Neural progenitor cell (in vitro differentiated cells): ENCODE measurements around the gene OLFML2B. TPM values are rescaled to one million over a fixed set of nuclear protein-coding genes. Genes with fewer than 3 reads are reported as not detected.
A peak's percentile ranks its signal among the peaks of the same experiment; 100 is the strongest.

ENCODE experiments used
- DNase-seq: peaks from one replicate; pipeline ENCODE4 v3.0.0-alpha.2; 2016; ENCODE audit warnings: low spot score
- H2AFZ ChIP-seq: fragments of 200-600 bp; sonication (generic); replicated peaks from 2 replicates; pipeline ENCODE4 v1.6.1; 2016; ENCODE audit warnings: antibody characterized with exemption
- H3F3A ChIP-seq: fragments of 200-600 bp; sonication (generic); 2 replicates; pipeline ENCODE4 v1.6.1; 2016; ENCODE audit warnings: antibody characterized with exemption, low read depth
- H3K27ac ChIP-seq: fragments of 200-600 bp; sonication (generic); 2 replicates; pipeline ENCODE4 v1.5.1; 2016; ENCODE audit warnings: mild to moderate bottlenecking
- H3K27me3 ChIP-seq: fragments of 200-600 bp; sonication (generic); 2 replicates; pipeline ENCODE4 v1.6.1; 2016; ENCODE audit warnings: mild to moderate bottlenecking, moderate library complexity
- H3K36me3 ChIP-seq: fragments of 200-600 bp; sonication (generic); 2 replicates; pipeline ENCODE4 v1.5.1; 2016
- H3K4me1 ChIP-seq: fragments of 200-600 bp; sonication (generic); 2 replicates; pipeline ENCODE4 v1.6.1; 2016; ENCODE audit warnings: mixed run types
- H3K4me2 ChIP-seq: fragments of 200-600 bp; sonication (generic); 2 replicates; pipeline ENCODE4 v1.6.1; 2016
- H3K4me3 ChIP-seq: fragments of 200-600 bp; sonication (generic); 2 replicates; pipeline ENCODE4 v1.5.1; 2016
- H3K79me2 ChIP-seq: fragments of 200-600 bp; sonication (generic); 2 replicates; pipeline ENCODE4 v1.6.1; 2016; ENCODE audit warnings: low read depth
- H3K9ac ChIP-seq: fragments of 200-600 bp; sonication (generic); 2 replicates; pipeline ENCODE4 v1.6.1; 2016
- H3K9me3 ChIP-seq: fragments of 200-600 bp; sonication (generic); 2 replicates; pipeline ENCODE4 v1.5.1; 2016; ENCODE audit warnings: low read depth
- H4K20me1 ChIP-seq: fragments of 200-600 bp; sonication (generic); 2 replicates; pipeline ENCODE4 v1.6.1; 2016; ENCODE audit warnings: low read depth
- H3K27ac Mint-ChIP-seq: 3 replicates; pipeline ENCODE4 v1.8.0; 2021; ENCODE audit warnings: mixed read lengths
- H3K27me3 Mint-ChIP-seq: 2 replicates; pipeline ENCODE4 v1.8.0; 2022; ENCODE audit warnings: low read depth, mild to moderate bottlenecking, inconsistent platforms, moderate library complexity, mixed read lengths; ENCODE audit not compliant: insufficient read depth
- H3K36me3 Mint-ChIP-seq: 3 replicates; pipeline ENCODE4 v1.8.0; 2021; ENCODE audit warnings: mixed read lengths
- H3K4me1 Mint-ChIP-seq: 3 replicates; pipeline ENCODE4 v1.8.0; 2021; ENCODE audit warnings: mixed read lengths
- H3K4me3 Mint-ChIP-seq: 3 replicates; pipeline ENCODE4 v1.8.0; 2021; ENCODE audit warnings: mild to moderate bottlenecking, moderate library complexity, mixed read lengths
- H3K9me3 Mint-ChIP-seq: 3 replicates; pipeline ENCODE4 v1.8.0; 2020; ENCODE audit warnings: mixed read lengths
- EZH2 ChIP-seq: fragments of 200-600 bp; sonication (generic); IDR thresholded peaks from 2 replicates; pipeline ENCODE4 v1.6.1; 2017; ENCODE audit warnings: antibody characterized with exemption, mild to moderate bottlenecking, moderate library complexity
- EZH2phosphoT487 ChIP-seq: fragments of 200-600 bp; sonication (generic); IDR thresholded peaks from 2 replicates; pipeline ENCODE4 v1.6.1; 2017; ENCODE audit warnings: antibody characterized with exemption
- total RNA-seq: library from RNA; depleted of rRNA; stranded (reverse); fragments of >200 nt; gene quantifications from 2 replicates; pipeline ENCODE4 v1.2.3, GENCODE V29; 2015; ENCODE audit warnings: low replicate concordance
- TF ChIP-seq, protein P1 (sequence below): fragments of 200-600 bp; sonication (generic); IDR thresholded peaks from 2 replicates; pipeline ENCODE4 v1.5.1; 2017; ENCODE audit warnings: antibody characterized with exemption, mild to moderate bottlenecking

Gene OLFML2B
- total RNA-seq, 1 donor from 2014 or later: 1.3 TPM

DNA sequence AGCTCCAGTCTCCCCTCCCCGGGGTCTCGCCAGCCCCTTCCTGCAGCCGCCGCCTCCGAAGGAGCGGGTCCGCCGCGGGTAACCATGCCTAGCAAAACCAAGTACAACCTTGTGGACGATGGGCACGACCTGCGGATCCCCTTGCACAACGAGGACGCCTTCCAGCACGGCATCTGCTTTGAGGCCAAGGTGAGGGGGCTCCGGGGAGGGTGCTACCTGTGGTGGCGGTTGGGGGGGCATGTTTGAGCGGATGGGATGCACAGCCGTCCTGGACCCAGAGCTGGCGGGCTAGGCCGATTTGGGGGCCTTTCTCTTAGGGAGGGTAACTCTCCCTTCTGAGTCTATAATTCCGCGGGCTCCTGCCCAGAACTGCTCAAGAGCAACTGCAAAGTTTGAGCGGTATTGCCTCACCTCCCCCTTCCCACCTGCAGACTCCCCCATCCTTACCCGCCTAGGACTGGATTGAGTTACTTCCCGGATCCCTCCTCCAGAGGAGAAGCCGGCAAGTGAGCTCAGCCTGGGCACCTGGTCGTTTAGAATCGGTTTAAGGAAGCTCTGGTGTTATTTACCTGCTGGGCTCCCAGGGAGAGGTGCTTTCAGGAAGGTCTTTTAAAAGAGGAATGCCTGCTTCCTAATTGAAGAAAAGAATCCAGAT, 46.6 kb upstream of the OLFML2B start:
- Histone ChIP-seq H3F3A (peaks cover 19% of the 10 kb centered on the region), H4K20me1 (peaks cover 31% of the 10 kb centered on the region), H3K36me3 (no peaks in the 10 kb centered on the region), H3K4me1 (peaks cover 29% of the 10 kb centered on the region), H3K79me2 (peaks cover 54% of the 10 kb centered on the region), H2AFZ (peak overlapping the region; percentile 41), H3K4me3 (peak overlapping the region; percentile 66), H3K9me3 (no peaks in the 10 kb centered on the region), H3K27ac (no peak overlapping the region), H3K4me2 (peak overlapping the region; percentile 90), H3K27me3 (peaks cover 17% of the 10 kb centered on the region), H3K9ac (peak overlapping the region; percentile 8)
- peak; percentile 50 for DNase-seq
- no peak for TF ChIP-seq EZH2
- TF ChIP-seq EZH2phosphoT487: no peak
- TF ChIP-seq, protein P1, sequence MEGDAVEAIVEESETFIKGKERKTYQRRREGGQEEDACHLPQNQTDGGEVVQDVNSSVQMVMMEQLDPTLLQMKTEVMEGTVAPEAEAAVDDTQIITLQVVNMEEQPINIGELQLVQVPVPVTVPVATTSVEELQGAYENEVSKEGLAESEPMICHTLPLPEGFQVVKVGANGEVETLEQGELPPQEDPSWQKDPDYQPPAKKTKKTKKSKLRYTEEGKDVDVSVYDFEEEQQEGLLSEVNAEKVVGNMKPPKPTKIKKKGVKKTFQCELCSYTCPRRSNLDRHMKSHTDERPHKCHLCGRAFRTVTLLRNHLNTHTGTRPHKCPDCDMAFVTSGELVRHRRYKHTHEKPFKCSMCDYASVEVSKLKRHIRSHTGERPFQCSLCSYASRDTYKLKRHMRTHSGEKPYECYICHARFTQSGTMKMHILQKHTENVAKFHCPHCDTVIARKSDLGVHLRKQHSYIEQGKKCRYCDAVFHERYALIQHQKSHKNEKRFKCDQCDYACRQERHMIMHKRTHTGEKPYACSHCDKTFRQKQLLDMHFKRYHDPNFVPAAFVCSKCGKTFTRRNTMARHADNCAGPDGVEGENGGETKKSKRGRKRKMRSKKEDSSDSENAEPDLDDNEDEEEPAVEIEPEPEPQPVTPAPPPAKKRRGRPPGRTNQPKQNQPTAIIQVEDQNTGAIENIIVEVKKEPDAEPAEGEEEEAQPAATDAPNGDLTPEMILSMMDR: no peak
- Mint-ChIP-seq H3K27ac (no peak overlapping the region), H3K36me3 (peaks cover 13% of the 10 kb centered on the region), H3K4me1 (peaks cover 52% of the 10 kb centered on the region), H3K9me3 (peaks cover 3% of the 10 kb centered on the region), H3K27me3 (peaks cover 7% of the 10 kb centered on the region), H3K4me3 (peak overlapping the region; percentile 87)

DNA sequence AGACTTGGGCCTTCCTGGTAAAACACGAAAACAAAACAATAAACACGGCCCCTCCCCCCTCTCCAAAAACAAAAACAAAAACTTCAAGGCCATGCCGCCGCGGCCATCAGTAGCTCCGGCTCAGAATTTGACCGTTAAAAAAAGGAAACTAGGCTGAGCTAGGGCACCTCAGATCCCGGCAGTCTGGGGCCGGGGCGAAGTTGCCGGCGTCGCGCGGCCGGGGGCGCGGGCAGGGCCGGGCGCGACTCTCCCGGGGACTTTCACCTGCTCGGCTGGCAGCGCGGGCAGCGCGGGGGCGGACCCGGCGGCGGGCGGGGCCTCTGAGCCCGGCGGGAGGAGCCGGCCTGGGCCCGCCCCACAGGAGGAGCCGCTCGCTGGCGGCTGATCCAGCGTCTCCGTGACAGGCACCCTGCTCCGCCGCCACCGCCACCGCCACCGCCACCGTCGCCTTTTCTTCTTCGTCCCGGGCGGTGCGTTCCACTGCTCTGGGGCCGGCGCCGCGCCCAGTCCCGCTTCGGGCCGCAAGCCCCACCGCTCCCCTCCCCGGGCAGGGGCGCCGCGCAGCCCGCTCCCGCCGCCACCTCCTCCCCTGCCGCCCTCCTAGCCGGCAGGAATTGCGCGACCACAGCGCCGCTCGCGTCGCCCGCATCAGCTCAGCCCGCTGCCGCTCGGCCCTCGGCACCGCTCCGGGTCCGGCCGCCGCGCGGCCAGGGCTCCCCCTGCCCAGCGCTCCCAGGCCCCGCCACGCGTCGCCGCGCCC, 45.8 kb upstream of the OLFML2B start, which contains the start of gene NOS1AP:
Gene NOS1AP (plus strand): TSS at position 358 of the 760 bp plus-strand sequence. CDS start 487 bp downstream, outside the sequence.
- Histone ChIP-seq H3K9ac (peak within 1 kb of the TSS; percentile 8), H3K4me1 (peaks cover 33% of the 10 kb centered on the region)
- no peak for TF ChIP-seq EZH2phosphoT487
- TF ChIP-seq, protein P1: peak; percentile 17
- no peak for TF ChIP-seq EZH2

DNA sequence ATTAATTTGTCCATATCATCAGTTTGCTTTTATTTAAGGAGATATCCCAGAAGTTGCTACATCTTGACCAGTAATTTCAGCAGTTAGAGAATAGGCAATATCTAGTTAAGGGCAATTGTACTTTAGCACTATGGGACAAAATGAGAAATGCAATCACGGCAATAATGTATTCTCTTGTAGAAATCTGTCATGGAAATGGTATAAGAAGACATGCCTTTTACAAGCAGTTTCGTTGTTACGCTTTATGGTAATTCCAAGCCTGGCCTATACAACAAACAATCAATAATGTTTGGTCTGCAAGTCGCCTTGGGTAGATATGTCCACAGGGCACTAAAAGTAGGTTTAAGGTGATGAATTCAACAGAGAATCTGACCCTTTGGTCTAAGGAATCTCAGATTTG, 44.6 kb upstream of the OLFML2B start:
- Histone ChIP-seq H3K27ac (no peak overlapping the region), H3K9me3 (no peaks in the 10 kb centered on the region), H4K20me1 (peaks cover 27% of the 10 kb centered on the region), H3K79me2 (peaks cover 35% of the 10 kb centered on the region), H3K27me3 (peaks cover 17% of the 10 kb centered on the region), H3K36me3 (no peaks in the 10 kb centered on the region), H3F3A (peaks cover 23% of the 10 kb centered on the region), H3K4me2 (peak overlapping the region; percentile 90), H3K4me1 (peaks cover 37% of the 10 kb centered on the region), H3K9ac (no peak overlapping the region), H3K4me3 (no peak overlapping the region), H2AFZ (no peak overlapping the region)
- Mint-ChIP-seq H3K9me3 (no peaks in the 10 kb centered on the region), H3K27me3 (peaks cover 18% of the 10 kb centered on the region), H3K4me3 (peak overlapping the region; percentile 88), H3K27ac (no peak overlapping the region), H3K36me3 (no peaks in the 10 kb centered on the region), H3K4me1 (peaks cover 64% of the 10 kb centered on the region)
- TF ChIP-seq EZH2 (no peak), EZH2phosphoT487 (no peak)
- TF ChIP-seq, protein P1: no peak
- no peak for DNase-seq

More for the DNA sequence above, 45.8 kb upstream of the OLFML2B start, which contains the start of gene NOS1AP:
- Histone ChIP-seq H3K4me2 (peak within 1 kb of the TSS; percentile 90), H3K79me2 (peaks cover 47% of the 10 kb centered on the region), H4K20me1 (peaks cover 27% of the 10 kb centered on the region), H3F3A (peaks cover 23% of the 10 kb centered on the region), H3K27me3 (peaks cover 17% of the 10 kb centered on the region), H3K9me3 (no peaks in the 10 kb centered on the region), H3K27ac (no peak within 1 kb of the TSS), H3K36me3 (no peaks in the 10 kb centered on the region), H3K4me3 (peak within 1 kb of the TSS; percentile 66), H2AFZ (peak within 1 kb of the TSS; percentile 64)
- H3K36me3 Mint-ChIP-seq: peaks cover 6% of the 10 kb centered on the region
- peak within 1 kb of the TSS; percentile 88 for H3K4me3 Mint-ChIP-seq
- no peak within 1 kb of the TSS for H3K27ac Mint-ChIP-seq
- peaks cover 12% of the 10 kb centered on the region for H3K27me3 Mint-ChIP-seq
- H3K9me3 Mint-ChIP-seq: peaks cover 3% of the 10 kb centered on the region
- peaks cover 56% of the 10 kb centered on the region for H3K4me1 Mint-ChIP-seq
- DNase-seq: peak; percentile 93
